NCI-H128 (cell line): Measurements from ENCODE around the gene CXorf65.

Experiments
- DNase-seq: peaks from one replicate; lab custom pipeline; 2025; ENCODE audit not compliant: unreplicated experiment; lab: John Stamatoyannopoulos, UW

The CXorf65 gene

DNA sequence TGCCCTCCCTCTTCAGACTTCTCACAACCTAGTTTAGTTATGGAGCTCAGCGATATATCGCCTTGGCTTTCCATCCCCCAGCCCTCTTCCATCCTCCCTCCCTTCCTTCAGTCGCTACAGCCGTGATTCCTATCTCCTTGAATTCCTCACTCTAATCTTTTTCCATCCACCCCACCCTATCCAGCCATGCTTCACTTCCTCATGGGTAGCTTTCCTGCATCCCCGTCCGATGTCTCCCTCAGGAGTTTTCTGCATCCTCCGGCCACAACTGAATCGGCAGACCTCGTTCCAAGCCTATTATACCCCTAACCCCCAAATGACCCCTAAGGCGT is 38.9 kb downstream of the CXorf65 start:
- no peak for DNase-seq

DNA sequence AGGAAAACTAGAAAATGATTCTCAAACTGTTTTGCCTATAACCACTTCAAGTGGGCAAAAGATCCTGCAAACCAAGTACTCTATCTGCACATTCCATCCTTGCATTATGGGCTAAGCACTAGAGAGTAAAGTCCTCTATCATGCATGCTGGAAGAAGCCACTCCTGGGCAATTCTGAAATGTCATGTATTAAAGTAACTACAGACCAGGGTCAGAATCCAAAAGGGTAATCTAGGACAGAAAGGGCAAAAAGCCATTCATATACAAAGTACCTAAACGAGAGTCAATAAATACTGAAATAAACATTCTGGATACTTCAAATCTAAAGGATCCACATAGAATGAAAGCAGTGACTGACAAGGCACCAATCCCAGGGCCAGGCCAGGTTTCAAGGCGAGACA is 39.5 kb downstream of the CXorf65 start:
- no peak for DNase-seq

DNA sequence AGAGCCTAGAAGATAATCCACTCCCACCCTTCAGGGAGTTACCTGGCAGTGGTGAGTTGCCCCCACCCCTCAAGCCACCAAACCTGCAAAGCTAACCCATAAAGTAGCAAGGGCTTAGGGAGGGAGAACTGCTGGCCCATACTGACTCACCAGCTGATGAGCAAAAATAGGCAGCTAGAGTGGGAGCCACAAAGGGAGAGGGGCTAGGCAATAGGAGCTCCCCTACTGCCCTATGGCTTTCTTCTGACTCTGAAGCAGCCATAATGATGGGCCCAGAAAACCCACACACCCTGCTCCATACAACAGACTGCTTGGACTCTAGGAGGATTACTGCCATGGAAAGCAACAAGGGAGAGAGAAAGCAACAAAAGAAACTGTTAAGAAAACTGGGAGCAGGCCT is 46.4 kb downstream of the CXorf65 start:
- no peak for DNase-seq

DNA sequence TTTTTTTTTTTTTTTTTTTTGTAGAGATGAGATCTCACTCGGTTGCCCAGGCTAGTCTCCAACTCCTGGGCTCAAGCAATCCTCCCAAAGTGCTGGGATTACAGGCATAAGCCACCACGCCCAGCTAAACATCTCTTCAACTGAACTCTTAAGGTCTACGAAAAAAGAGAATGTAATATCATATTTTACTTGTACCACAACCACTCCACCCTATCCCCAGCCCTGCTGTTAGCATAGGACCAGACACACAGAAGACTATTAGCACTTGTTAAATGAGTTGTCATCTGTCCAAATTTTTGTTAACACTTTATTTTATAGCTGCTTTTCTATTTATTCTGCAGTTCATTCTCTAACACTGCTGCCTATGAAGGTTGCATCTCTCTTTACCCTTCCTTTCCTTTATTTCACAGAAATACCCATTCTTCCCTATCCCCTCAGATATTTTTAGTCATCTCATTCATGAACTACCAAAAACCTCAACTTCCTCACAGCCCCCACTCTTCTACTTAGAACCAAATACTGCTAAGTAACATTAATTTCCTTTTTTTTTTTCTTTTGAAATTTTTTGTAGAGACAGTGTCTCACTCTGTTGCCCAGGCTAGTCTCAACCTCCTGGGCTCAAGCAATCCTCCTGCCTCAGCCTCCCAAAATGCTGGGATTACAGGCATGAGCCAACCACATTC is 48.6 kb downstream of the CXorf65 start:
- DNase-seq: no peak

DNA sequence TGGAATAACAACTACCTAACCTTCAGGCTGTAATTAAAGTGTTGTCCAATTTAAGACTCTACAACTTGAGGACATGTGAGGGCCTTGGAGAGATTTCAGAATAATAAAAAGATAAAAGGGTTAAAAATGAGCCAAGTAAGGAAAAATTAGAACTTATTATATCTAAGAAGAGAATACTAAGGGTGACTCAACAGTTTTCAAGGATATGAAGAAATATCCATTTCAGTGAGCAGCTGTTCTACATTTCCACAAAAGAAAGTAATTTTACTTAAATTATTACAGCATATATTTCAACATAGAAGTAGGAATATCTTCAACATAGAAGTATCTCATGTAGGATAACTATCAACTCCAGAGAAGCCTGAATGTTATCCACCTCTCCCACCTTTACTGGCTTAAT is 49.7 kb downstream of the CXorf65 start:
- no peak for DNase-seq
